Nephron progenitor cell (in vitro differentiated cells): ENCODE results near the gene MAMDC2.

Experiments used
- DNase-seq: peaks from one replicate; pipeline ENCODE4 v3.0.0; 2021
- H3K27ac Mint-ChIP-seq: 2 replicates; pipeline ENCODE4 v1.8.0; 2021; ENCODE audit warnings: mild to moderate bottlenecking, moderate library complexity, mixed read lengths
- H3K27me3 Mint-ChIP-seq: 2 replicates; pipeline ENCODE4 v1.8.0; 2021; ENCODE audit warnings: mild to moderate bottlenecking, low read depth, mixed read lengths; ENCODE audit not compliant: poor library complexity
- H3K36me3 Mint-ChIP-seq: 2 replicates; pipeline ENCODE4 v1.8.0; 2021; ENCODE audit warnings: low read depth, mixed read lengths
- H3K4me1 Mint-ChIP-seq: 2 replicates; pipeline ENCODE4 v1.8.0; 2021; ENCODE audit warnings: mixed read lengths
- H3K4me3 Mint-ChIP-seq: 2 replicates; pipeline ENCODE4 v1.8.0; 2021; ENCODE audit warnings: mild to moderate bottlenecking, moderate library complexity, mixed read lengths
- H3K9me3 Mint-ChIP-seq: 2 replicates; pipeline ENCODE4 v1.8.0; 2021; ENCODE audit warnings: mild to moderate bottlenecking, moderate library complexity, mixed read lengths
- TF ChIP-seq, protein P1 (sequence below): fragments of 200-600 bp; sonication (generic); IDR thresholded peaks from 2 replicates; pipeline ENCODE4 v1.5.0; 2021; ENCODE audit warnings: antibody characterized with exemption

MAMDC2 gene

DNA sequence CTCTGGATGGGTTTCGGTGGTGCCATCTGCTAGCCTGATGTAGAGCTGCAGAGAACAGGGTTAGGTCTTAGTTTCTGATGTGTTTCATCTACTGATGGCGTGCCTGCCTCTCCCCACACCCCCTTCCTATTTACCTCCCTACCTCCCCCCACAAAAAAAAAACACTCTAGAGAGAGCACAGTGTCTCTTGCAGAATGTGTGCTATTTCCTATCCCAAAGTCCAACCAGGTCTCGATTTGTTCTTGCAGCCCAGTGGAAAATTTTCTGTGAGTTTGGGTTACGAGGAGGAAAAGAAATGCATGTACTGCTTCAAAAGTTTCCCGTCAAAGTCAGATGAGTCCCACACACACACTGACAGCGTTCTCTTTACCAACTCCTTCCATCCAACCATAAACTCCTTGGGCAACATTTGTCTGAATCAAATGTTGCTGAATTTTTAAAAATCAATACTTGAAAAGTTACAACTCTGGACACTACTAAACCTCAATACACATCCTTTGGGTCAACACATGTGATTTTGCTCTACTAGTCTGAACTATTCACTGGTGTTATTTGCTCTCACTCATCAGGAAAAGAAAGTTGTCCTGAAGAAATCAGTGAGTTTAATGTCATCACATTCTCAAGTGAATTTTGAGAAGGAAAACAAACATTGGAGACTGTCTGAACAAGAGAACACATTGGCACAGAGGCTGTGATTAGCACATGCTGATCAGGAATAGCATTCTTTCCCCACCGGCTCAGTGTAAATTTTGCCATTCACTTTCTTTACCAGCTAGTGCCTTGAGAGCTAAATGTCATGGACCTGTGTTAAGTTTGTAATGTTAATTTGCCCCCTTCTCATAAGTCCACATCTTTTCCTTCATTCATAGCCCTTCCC, 84.1 kb downstream of the MAMDC2 start:
- no peaks in the 10 kb centered on the region for H3K9me3 Mint-ChIP-seq
- H3K4me3 Mint-ChIP-seq, result no peak overlapping the region
- H3K27ac Mint-ChIP-seq, result peak overlapping the region; percentile 57
- no peaks in the 10 kb centered on the region for H3K36me3 Mint-ChIP-seq
- TF ChIP-seq, protein P1, sequence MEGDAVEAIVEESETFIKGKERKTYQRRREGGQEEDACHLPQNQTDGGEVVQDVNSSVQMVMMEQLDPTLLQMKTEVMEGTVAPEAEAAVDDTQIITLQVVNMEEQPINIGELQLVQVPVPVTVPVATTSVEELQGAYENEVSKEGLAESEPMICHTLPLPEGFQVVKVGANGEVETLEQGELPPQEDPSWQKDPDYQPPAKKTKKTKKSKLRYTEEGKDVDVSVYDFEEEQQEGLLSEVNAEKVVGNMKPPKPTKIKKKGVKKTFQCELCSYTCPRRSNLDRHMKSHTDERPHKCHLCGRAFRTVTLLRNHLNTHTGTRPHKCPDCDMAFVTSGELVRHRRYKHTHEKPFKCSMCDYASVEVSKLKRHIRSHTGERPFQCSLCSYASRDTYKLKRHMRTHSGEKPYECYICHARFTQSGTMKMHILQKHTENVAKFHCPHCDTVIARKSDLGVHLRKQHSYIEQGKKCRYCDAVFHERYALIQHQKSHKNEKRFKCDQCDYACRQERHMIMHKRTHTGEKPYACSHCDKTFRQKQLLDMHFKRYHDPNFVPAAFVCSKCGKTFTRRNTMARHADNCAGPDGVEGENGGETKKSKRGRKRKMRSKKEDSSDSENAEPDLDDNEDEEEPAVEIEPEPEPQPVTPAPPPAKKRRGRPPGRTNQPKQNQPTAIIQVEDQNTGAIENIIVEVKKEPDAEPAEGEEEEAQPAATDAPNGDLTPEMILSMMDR, result no peak
- H3K4me1 Mint-ChIP-seq, result no peaks in the 10 kb centered on the region
- no peaks in the 10 kb centered on the region for H3K27me3 Mint-ChIP-seq
- no peak for DNase-seq

DNA sequence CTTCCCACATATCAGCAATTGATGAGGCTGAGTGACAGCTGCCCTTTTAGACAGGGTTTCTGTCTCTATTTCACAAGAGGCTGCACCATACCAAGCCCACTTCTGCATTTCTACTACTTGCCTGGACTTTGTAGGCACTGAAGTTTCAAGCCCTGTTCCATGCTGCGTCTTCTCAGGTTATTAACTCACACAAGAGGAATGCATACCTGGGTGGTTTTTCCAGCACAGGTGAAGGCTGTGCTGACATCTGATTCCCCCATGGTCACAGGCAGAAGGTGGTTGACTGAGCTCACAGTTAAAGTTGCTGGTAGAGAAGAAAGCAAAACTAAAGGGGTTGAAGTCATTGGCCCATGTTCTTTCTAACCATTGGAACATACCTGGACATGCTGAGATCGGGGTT, 86.6 kb downstream of the MAMDC2 start:
- H3K27ac Mint-ChIP-seq, result no peak overlapping the region
- no peaks in the 10 kb centered on the region for H3K27me3 Mint-ChIP-seq

DNA sequence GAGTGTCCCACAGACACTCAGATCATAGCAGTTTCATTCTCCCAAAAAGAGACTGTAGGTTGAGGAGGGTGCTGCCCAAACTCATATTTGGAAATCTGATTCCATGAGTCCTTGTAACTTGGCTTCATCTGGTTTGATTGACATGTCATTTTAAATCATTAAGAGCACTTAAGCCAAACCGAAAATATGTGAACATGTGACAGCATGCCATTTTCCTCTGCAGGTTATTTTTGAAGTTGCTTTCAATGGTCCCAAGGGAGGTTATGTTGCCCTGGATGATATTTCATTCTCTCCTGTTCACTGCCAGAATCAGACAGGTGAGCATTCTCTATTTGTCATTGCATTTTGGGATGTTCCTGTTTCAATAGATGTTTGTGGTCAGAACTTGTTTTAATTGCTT, 87.6 kb downstream of the MAMDC2 start:
- no peak for DNase-seq
- Mint-ChIP-seq H3K4me1 (peaks cover 5% of the 10 kb centered on the region), H3K36me3 (no peaks in the 10 kb centered on the region), H3K9me3 (no peaks in the 10 kb centered on the region), H3K4me3 (no peak overlapping the region), H3K27ac (no peak overlapping the region), H3K27me3 (no peaks in the 10 kb centered on the region)
- TF ChIP-seq, protein P1, result no peak

More for the DNA sequence above, 86.6 kb downstream of the MAMDC2 start:
- Mint-ChIP-seq H3K4me1 (peaks cover 4% of the 10 kb centered on the region), H3K9me3 (no peaks in the 10 kb centered on the region), H3K36me3 (no peaks in the 10 kb centered on the region), H3K4me3 (no peak overlapping the region)
- no peak for DNase-seq
- TF ChIP-seq, protein P1, result no peak

DNA sequence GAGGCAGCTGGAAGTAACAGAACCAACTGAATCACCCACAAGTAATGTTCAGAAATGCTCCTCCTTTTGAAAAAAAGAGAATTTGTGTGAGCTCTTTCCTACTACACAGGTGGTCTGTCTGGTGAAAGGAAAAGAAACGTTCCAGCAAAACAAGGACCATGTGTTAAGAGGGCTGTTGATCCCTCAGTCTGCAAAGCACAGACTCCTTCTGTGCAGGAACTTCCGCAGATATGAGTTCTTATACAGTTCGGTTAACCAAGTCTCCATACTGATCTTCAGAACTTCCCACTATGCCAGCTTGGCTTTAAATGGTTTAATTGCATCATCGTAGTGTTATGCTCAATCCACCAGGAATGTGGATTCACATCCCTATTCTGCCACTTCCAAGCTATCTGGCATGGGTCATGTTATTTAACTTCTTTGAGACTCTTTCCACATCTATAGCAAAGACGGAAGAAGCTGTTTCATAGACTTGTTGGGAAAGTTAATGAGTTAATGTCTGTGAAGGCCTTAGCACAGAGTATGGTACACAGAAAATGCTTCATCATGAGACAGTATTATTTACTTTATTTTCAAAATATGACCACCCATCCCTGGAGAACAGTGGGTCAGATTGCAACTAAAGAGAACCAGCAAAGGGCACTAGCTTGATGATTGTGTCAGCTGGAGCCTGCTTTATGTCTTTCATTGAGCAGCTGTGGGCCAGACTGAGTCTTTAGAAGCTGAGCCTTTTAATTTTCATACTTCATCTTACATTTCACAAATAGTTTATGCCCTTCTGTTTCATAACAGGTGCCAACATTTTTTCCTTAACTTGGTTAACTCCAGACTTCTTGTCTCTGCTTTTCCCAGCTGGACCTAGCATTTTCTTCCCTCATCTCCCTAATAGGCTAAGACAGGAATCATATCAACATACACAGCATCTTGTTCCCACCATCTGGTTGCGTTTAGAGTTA, 89.9 kb downstream of the MAMDC2 start:
- peaks cover 5% of the 10 kb centered on the region for H3K4me1 Mint-ChIP-seq
- no peak overlapping the region for H3K4me3 Mint-ChIP-seq
- H3K27ac Mint-ChIP-seq, result no peak overlapping the region

DNA sequence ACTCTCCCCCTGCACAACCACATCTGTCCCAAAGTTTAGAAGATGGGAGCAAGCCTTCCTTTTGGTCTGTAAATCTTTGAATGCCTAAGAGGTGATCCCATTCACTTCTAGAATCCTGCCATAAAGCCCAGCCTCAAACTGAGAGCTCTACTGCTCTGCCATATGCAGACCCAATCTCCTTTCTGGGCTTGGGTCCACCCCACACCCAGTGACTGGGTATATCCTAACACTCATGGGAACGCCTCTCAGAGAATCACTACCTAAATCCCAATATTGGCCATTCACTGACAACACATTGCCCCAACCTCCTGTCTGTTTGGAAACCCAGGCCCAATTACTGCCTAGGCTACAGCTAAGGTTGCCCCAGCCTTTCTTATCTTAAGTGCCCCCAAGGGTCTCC, 90.7 kb downstream of the MAMDC2 start:
- H3K4me3 Mint-ChIP-seq, result no peak overlapping the region
- H3K36me3 Mint-ChIP-seq, result no peaks in the 10 kb centered on the region
- no peaks in the 10 kb centered on the region for H3K27me3 Mint-ChIP-seq
- no peaks in the 10 kb centered on the region for H3K9me3 Mint-ChIP-seq
- no peak overlapping the region for H3K27ac Mint-ChIP-seq
- peaks cover 5% of the 10 kb centered on the region for H3K4me1 Mint-ChIP-seq
- no peak for DNase-seq
- TF ChIP-seq, protein P1, result no peak

More for the DNA sequence above, 89.9 kb downstream of the MAMDC2 start:
- DNase-seq, result no peak
- TF ChIP-seq, protein P1, result no peak
- no peaks in the 10 kb centered on the region for H3K36me3 Mint-ChIP-seq
- no peaks in the 10 kb centered on the region for H3K9me3 Mint-ChIP-seq
- no peaks in the 10 kb centered on the region for H3K27me3 Mint-ChIP-seq
